H9 (cell line): ENCODE data around the gene VIT. TPM values are rescaled to one million over a fixed set of nuclear protein-coding genes. Genes with fewer than 3 reads are reported as not detected.

ENCODE experiments used
- DNase-seq: peaks from one replicate; pipeline ENCODE4 v3.0.0-alpha.2; 2017
- H2AFZ ChIP-seq: one replicate; pipeline ENCODE4 v1.6.1; 2013; ENCODE audit warnings: mild to moderate bottlenecking, low read length, control low read depth, moderate library complexity
- H2AK5ac ChIP-seq: 2 replicates; pipeline ENCODE4 v1.6.1; 2013; ENCODE audit warnings: low read length, control low read depth, mixed read lengths; ENCODE audit not compliant: insufficient read length
- H2BK120ac ChIP-seq: one replicate; pipeline ENCODE4 v1.6.1; 2013; ENCODE audit warnings: low read depth, mild to moderate bottlenecking, low read length, control low read depth, inconsistent platforms; ENCODE audit not compliant: poor library complexity, severe bottlenecking
- H2BK12ac ChIP-seq: 2 replicates; pipeline ENCODE4 v1.6.1; 2013; ENCODE audit warnings: low read length, control low read depth, mixed read lengths, low read depth; ENCODE audit not compliant: insufficient read length
- H2BK15ac ChIP-seq: 2 replicates; pipeline ENCODE4 v1.6.1; 2013; ENCODE audit warnings: low read depth, low read length, control low read depth
- H2BK20ac ChIP-seq: one replicate; pipeline ENCODE4 v1.6.1; 2013; ENCODE audit warnings: low read depth, mild to moderate bottlenecking, low read length, control low read depth, inconsistent platforms; ENCODE audit not compliant: poor library complexity, severe bottlenecking
- H2BK5ac ChIP-seq: 2 replicates; pipeline ENCODE4 v1.6.1; 2013; ENCODE audit warnings: low read length, control low read depth, mixed read lengths; ENCODE audit not compliant: insufficient read length
- H3K14ac ChIP-seq: 2 replicates; pipeline ENCODE4 v1.6.1; 2013; ENCODE audit warnings: low read length, control low read depth; ENCODE audit not compliant: insufficient read depth
- H3K18ac ChIP-seq: 2 replicates; pipeline ENCODE4 v1.6.1; 2013; ENCODE audit warnings: low read depth, mild to moderate bottlenecking, mixed read lengths, low read length, control low read depth; ENCODE audit not compliant: insufficient read length
- H3K23ac ChIP-seq: 2 replicates; pipeline ENCODE4 v1.6.1; 2013; ENCODE audit warnings: low read length, control low read depth, mixed read lengths, low read depth; ENCODE audit not compliant: insufficient read length
- H3K23me2 ChIP-seq: 2 replicates; pipeline ENCODE4 v1.6.1; 2013; ENCODE audit warnings: low read depth, mild to moderate bottlenecking, mixed read lengths, low read length, control low read depth; ENCODE audit not compliant: insufficient read length, poor library complexity, severe bottlenecking
- H3K27ac ChIP-seq: 2 replicates; pipeline ENCODE4 v1.5.1; 2013; ENCODE audit warnings: low read length, control low read depth, mixed read lengths, low read depth; ENCODE audit not compliant: insufficient read length
- H3K27me3 ChIP-seq: 2 replicates; pipeline ENCODE4 v1.6.1; 2013; ENCODE audit warnings: low read length, control low read depth, inconsistent platforms; ENCODE audit not compliant: insufficient read depth
- H3K4ac ChIP-seq: 2 replicates; pipeline ENCODE4 v1.6.1; 2013; ENCODE audit warnings: low read depth, mild to moderate bottlenecking, control low read depth, inconsistent platforms, low read length, moderate library complexity
- H3K4me1 ChIP-seq: 2 replicates; pipeline ENCODE4 v1.6.1; 2013; ENCODE audit warnings: low read length, control low read depth, inconsistent platforms; ENCODE audit not compliant: insufficient read depth
- H3K4me2 ChIP-seq: 2 replicates; pipeline ENCODE4 v1.6.1; 2013; ENCODE audit warnings: low read length, control low read depth, mixed read lengths; ENCODE audit not compliant: insufficient read length, insufficient read depth
- H3K56ac ChIP-seq: 2 replicates; pipeline ENCODE4 v1.6.1; 2013; ENCODE audit warnings: low read depth, mild to moderate bottlenecking, mixed read lengths, low read length, control low read depth; ENCODE audit not compliant: insufficient read length
- H3K79me1 ChIP-seq: 2 replicates; pipeline ENCODE4 v1.6.1; 2013; ENCODE audit warnings: low read depth, mild to moderate bottlenecking, moderate library complexity, low read length, control low read depth, inconsistent platforms; ENCODE audit not compliant: insufficient read depth, poor library complexity, severe bottlenecking
- H3K79me2 ChIP-seq: 2 replicates; pipeline ENCODE4 v1.6.1; 2013; ENCODE audit warnings: low read length, control low read depth, inconsistent platforms; ENCODE audit not compliant: insufficient read depth
- H3K9ac ChIP-seq: 2 replicates; pipeline ENCODE4 v1.6.1; 2013; ENCODE audit warnings: low read length, control low read depth, mixed read lengths; ENCODE audit not compliant: insufficient read length; ENCODE audit errors: extremely low read depth
- H3K9me3 ChIP-seq: one replicate; pipeline ENCODE4 v1.6.1; 2013; ENCODE audit warnings: low read depth, low read length, inconsistent platforms; ENCODE audit not compliant: control insufficient read depth
- H3T11ph ChIP-seq: one replicate; pipeline ENCODE4 v1.6.1; 2013; ENCODE audit warnings: mild to moderate bottlenecking, low read length, control low read depth, inconsistent platforms
- H4K20me1 ChIP-seq: one replicate; pipeline ENCODE4 v1.6.1; 2013; ENCODE audit not compliant: control insufficient read depth, insufficient read length, insufficient read depth
- H4K5ac ChIP-seq: 2 replicates; pipeline ENCODE4 v1.6.1; 2013; ENCODE audit warnings: low read depth, mild to moderate bottlenecking, mixed read lengths, low read length, control low read depth; ENCODE audit not compliant: insufficient read length
- H4K8ac ChIP-seq: replicated peaks from 2 replicates; pipeline ENCODE4 v1.6.1; 2013; ENCODE audit warnings: low read length, control low read depth, mixed read lengths, low read depth; ENCODE audit not compliant: insufficient read length
- H4K91ac ChIP-seq: 2 replicates; pipeline ENCODE4 v1.6.1; 2013; ENCODE audit warnings: low read depth, mild to moderate bottlenecking, moderate library complexity, mixed read lengths, low read length, control low read depth; ENCODE audit not compliant: insufficient read length
- H3K27ac Mint-ChIP-seq, 3 experiments: 2 replicates in 2 of 3; 3 replicates in 1 of 3; pipeline ENCODE4 v1.8.0; 2020 to 2021; ENCODE audit warnings: mixed read lengths in 3 of 3, mild to moderate bottlenecking in 1 of 3, moderate library complexity in 1 of 3
- H3K27me3 Mint-ChIP-seq: 2 replicates; pipeline ENCODE4 v1.8.0; 2021; ENCODE audit warnings: low read depth, mild to moderate bottlenecking, moderate library complexity, mixed read lengths
- H3K36me3 Mint-ChIP-seq, 3 experiments: 2 replicates in 2 of 3; 3 replicates in 1 of 3; pipeline ENCODE4 v1.8.0; 2020 to 2021; ENCODE audit warnings: low read depth in 3 of 3, mixed read lengths in 3 of 3; ENCODE audit not compliant: insufficient read depth in 1 of 3
- H3K4me1 Mint-ChIP-seq, 2 experiments: 2 replicates each; pipeline ENCODE4 v1.8.0; 2020; ENCODE audit warnings: mixed read lengths in 2 of 2
- H3K4me3 Mint-ChIP-seq, 2 experiments: 2 replicates in 1 of 2; 3 replicates in 1 of 2; pipeline ENCODE4 v1.8.0; 2020 to 2021; ENCODE audit warnings: mild to moderate bottlenecking in 2 of 2, mixed read lengths in 2 of 2, moderate library complexity in 1 of 2
- H3K9me3 Mint-ChIP-seq, 2 experiments: 2 replicates in 1 of 2; 3 replicates in 1 of 2; pipeline ENCODE4 v1.8.0; 2020; ENCODE audit warnings: mild to moderate bottlenecking in 2 of 2, mixed read lengths in 2 of 2, moderate library complexity in 1 of 2
- CTCF ChIP-seq: fragments of 200-600 bp; sonication (generic); conservative IDR thresholded peaks from 3 replicates; pipeline ENCODE4 v1.8.0; 2021; ENCODE audit warnings: antibody characterized with exemption, mild to moderate bottlenecking
- WGBS: extraction: QIAGEN DNeasy Blood & Tissue Kit; methylation state at CpG from one replicate; pipeline ENCODE4 v1.1.7; 2013; ENCODE audit warnings: missing lambda C conversion rate, low lambda C conversion rate, mixed read lengths; ENCODE audit not compliant: insufficient read length; ENCODE audit errors: extremely low coverage; 5-methylcytosine and 5-hydroxymethylcytosine counted together
- total RNA-seq: library from RNA; stranded (reverse); gene quantifications from 2 replicates; pipeline ENCODE4 v1.2.1, GENCODE V29; 2021

Gene VIT
- total RNA-seq, 1 experiment from 2014 or later, result 0.15 TPM

GRCh38 chr2:36671731-36672130 is 24.8 kb upstream of the VIT start:
- no peak for TF ChIP-seq CTCF

More at GRCh38 chr2:36671731-36672130, 24.8 kb upstream of the VIT start:
- Mint-ChIP-seq H3K27ac (no peak overlapping the region), H3K27me3 (no peaks in the 10 kb centered on the region), H3K4me1 (peaks cover 13 to 22% of the 10 kb centered on the region in 2 experiments), H3K9me3 (no peaks in the 10 kb centered on the region), H3K4me3 (no peak overlapping the region), H3K36me3 (no peaks in the 10 kb centered on the region)
- H3K14ac ChIP-seq, result no peak overlapping the region
- H2BK5ac ChIP-seq, result no peak overlapping the region
- no peak overlapping the region for H2BK15ac ChIP-seq
- peaks cover 3% of the 10 kb centered on the region; the same call in 1 of the 2 replicates for H3K4me1 ChIP-seq
- H4K5ac ChIP-seq, result no peak overlapping the region
- H3K79me2 ChIP-seq, result no peaks in the 10 kb centered on the region
- no peak overlapping the region for H3K9ac ChIP-seq
- H2BK12ac ChIP-seq, result no peak overlapping the region
- H2BK120ac ChIP-seq, result no peak overlapping the region
- H2AFZ ChIP-seq, result no peak overlapping the region
- no peaks in the 10 kb centered on the region for H3K23me2 ChIP-seq
- H3K27ac ChIP-seq, result no peak overlapping the region
- WGBS, result no CpG with 5 or more reads among the region's 2 CpGs
- no peak overlapping the region for H2AK5ac ChIP-seq
- no peaks in the 10 kb centered on the region for H3K79me1 ChIP-seq
- H3K23ac ChIP-seq, result no peak overlapping the region
- H3T11ph ChIP-seq, result no peak overlapping the region
- H3K56ac ChIP-seq, result no peak overlapping the region
- no peaks in the 10 kb centered on the region for H4K20me1 ChIP-seq
- H3K18ac ChIP-seq, result no peak overlapping the region
- no peaks in the 10 kb centered on the region for H3K27me3 ChIP-seq
- H4K91ac ChIP-seq, result no peak overlapping the region
- no peak overlapping the region for H3K4ac ChIP-seq
- no peak for DNase-seq
- no peak overlapping the region for H3K4me2 ChIP-seq
- H3K9me3 ChIP-seq, result no peaks in the 10 kb centered on the region
- no peak overlapping the region for H4K8ac ChIP-seq
- no peak overlapping the region for H2BK20ac ChIP-seq
